Thoracic aorta (tissue), 2 donors: Measurements from ENCODE around the gene ZMYM1. TPM values are rescaled to one million over a fixed set of nuclear protein-coding genes. Genes with fewer than 3 reads are reported as not detected.
"Not testable (repeated sequence)": the region's sequence is repeated elsewhere in the genome, so short reads cannot be mapped to it uniquely, and the experiment has no call there.

ENCODE experiments used
- ATAC-seq: fragments of 150-250 bp; one replicate; pipeline ENCODE4 v1.8.0; 2017; ENCODE audit warnings: low read depth; ENCODE audit not compliant: insufficient number of reproducible peaks, low FRiP score
- DNase-seq: peaks from one replicate; pipeline ENCODE4 v3.0.0-alpha.2; 2020; ENCODE audit warnings: low spot score
- H3K27ac ChIP-seq, 2 donors: fragments of 200-600 bp; sonication (generic); 1 replicate in 1 of 2; 2 replicates in 1 of 2; pipeline ENCODE4 v1.5.1; 2016; ENCODE audit warnings: mild to moderate bottlenecking in 2 of 2, moderate library complexity in 2 of 2
- H3K27me3 ChIP-seq: fragments of 200-600 bp; sonication (generic); replicated peaks from 2 replicates; pipeline ENCODE4 v1.6.0; 2016; ENCODE audit warnings: mild to moderate bottlenecking; ENCODE audit not compliant: insufficient read depth
- H3K36me3 ChIP-seq: fragments of 200-600 bp; sonication (generic); one replicate; pipeline ENCODE4 v1.5.1; 2016
- H3K4me1 ChIP-seq, 2 donors: fragments of 200-600 bp; sonication (generic); 1 replicate in 1 of 2; 2 replicates in 1 of 2; pipeline versions ENCODE4 v1.5.1 to v1.6.0; 2016; ENCODE audit warnings: low read depth in 2 of 2, mild to moderate bottlenecking in 1 of 2; ENCODE audit not compliant: control insufficient read depth in 1 of 2
- H3K4me3 ChIP-seq: fragments of 200-600 bp; sonication (generic); 2 replicates; pipeline ENCODE4 v1.5.1; 2016; ENCODE audit warnings: mild to moderate bottlenecking
- H3K9me3 ChIP-seq: fragments of 200-600 bp; sonication (generic); 2 replicates; pipeline ENCODE4 v1.5.1; 2016
- CTCF ChIP-seq: fragments of 200-600 bp; sonication (generic); IDR thresholded peaks from one replicate; pipeline ENCODE4 v1.5.1; 2019; ENCODE audit warnings: antibody characterized with exemption
- total RNA-seq, 2 donors: library from RNA; depleted of rRNA; stranded (reverse); fragments of >200 nt; gene quantifications; one replicate each; pipeline versions ENCODE4 v1.1.0 to v1.2.3, GENCODE V29; 2016

Gene ZMYM1
- total RNA-seq, 2 donors from 2014 or later: 11.2 to 12.8 TPM

DNA sequence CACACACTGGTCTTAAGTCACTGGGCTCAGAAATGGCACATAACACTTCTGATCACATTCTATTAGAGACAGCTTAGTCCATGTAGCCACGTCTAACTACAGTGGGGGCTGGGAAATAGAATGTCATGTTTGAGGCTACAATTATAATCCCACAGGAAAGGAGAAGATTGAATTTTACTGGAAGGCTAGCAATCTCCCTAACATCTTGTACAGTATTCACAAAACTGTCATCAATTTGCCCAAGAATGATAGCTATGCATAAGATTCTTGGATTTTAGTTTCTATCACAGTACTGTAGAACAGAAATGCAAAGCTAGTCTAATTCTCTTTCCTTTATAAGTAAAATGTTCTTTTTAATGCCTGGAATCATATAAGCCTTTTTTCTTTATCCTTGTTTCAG lies 34.8 kb upstream of the ZMYM1 start:
- H3K27me3 ChIP-seq: no peaks in the 10 kb centered on the region
- H3K4me3 ChIP-seq: no peak overlapping the region
- H3K9me3 ChIP-seq: no peaks in the 10 kb centered on the region
- DNase-seq (no peak), ATAC-seq (no peak)
- H3K36me3 ChIP-seq: no peaks in the 10 kb centered on the region
- no peak overlapping the region for H3K27ac ChIP-seq
- no peaks in the 10 kb centered on the region for H3K4me1 ChIP-seq
- TF ChIP-seq CTCF: no peak

- Histone ChIP-seq H3K4me3 (no peak overlapping the region), H3K4me1 (no peaks in the 10 kb centered on the region), H3K27ac (no peak overlapping the region), H3K9me3 (no peaks in the 10 kb centered on the region), H3K36me3 (no peaks in the 10 kb centered on the region), H3K27me3 (no peaks in the 10 kb centered on the region)
- TF ChIP-seq CTCF: no peak
- DNase-seq: no peak
- ATAC-seq: no peak
Measured at GRCh38 chr1:35046730-35047129, 32.5 kb upstream of the ZMYM1 start.

DNA sequence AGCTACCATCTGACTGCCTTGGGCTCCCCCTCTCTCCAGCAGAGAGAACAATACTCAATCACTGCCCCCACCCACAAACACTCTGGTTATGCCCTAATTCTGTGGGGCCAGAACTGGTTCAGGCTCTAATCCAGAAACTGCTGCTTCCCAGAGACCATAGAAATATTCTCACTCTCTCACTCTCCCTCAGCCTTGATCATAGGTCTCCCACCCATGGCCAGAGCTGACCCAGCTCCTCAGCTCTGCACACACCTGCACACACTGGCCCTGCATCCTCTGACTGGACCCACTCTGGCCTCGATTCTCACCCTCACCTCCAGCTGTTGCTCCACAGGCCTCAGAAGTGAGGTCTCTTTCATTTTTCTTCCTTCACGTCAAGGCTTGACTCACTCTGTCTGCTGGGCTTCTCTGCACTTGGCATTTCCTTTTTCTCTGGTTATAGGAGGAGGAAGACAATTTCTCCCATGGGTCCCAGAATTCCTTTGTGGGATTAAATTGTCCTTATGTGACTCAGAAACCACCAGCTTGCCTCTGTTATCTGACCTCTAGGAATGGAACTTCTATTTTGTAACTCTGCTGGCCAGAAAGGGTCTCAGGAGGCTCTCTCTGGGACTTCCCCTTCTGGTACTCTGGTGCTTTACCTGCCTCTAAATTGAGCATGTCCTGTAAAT lies 31.9 kb upstream of the ZMYM1 start:
- Histone ChIP-seq H3K9me3 (no peaks in the 10 kb centered on the region), H3K27ac (no peak overlapping the region), H3K36me3 (no peaks in the 10 kb centered on the region), H3K4me1 (no peaks in the 10 kb centered on the region), H3K27me3 (no peaks in the 10 kb centered on the region), H3K4me3 (no peak overlapping the region)
- ATAC-seq (no peak), DNase-seq (no peak)
- no peak for TF ChIP-seq CTCF

DNA sequence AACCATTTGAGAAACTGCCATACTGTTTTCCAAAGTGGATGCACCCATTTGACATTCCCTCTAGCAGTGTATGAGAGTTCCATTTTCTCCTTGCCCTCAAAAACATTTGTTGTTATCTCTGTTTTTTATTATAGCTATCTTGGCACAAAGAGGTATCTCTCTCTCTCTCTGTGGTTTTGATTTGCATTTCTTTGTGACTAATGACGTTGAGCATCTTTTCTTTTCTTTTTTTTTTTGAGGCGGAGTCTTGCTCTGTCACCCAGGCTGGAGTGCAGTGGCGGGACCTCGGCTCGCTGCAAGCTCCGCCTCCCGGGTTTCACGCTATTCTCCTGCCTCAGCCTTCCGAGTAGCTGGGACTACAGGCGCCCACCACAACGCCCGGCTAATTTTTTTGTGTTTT lies 30.1 kb upstream of the ZMYM1 start:
- Histone ChIP-seq H3K9me3 (no peaks in the 10 kb centered on the region), H3K36me3 (no peaks in the 10 kb centered on the region), H3K4me1 (no peaks in the 10 kb centered on the region), H3K4me3 (no peak overlapping the region), H3K27me3 (no peaks in the 10 kb centered on the region), H3K27ac (no peak overlapping the region)
- no peak for TF ChIP-seq CTCF
- ATAC-seq (no peak), DNase-seq (no peak)

DNA sequence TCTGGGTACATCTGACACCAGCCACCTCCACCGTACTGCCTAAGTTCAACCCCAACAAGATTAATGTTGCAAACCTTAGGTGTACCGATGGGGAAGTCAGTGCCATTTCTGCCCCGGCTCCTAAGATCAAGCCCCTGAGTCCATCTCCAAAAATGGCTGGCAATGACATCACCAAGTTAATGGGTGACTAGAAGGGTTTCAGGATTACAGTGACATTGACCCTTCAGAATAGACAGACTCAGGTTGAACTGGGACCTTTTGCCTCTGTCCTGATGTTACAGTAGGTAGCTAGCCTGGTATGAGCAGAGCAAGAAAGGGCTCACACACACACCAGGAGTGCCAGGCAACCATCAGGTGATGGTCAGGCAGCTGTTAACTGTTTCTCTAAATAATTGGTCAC lies 25.8 kb upstream of the ZMYM1 start:
- no peak overlapping the region for H3K4me3 ChIP-seq
- no peaks in the 10 kb centered on the region for H3K9me3 ChIP-seq
- H3K27ac ChIP-seq: no peak overlapping the region
- DNase-seq (no peak), ATAC-seq (no peak)
- H3K36me3 ChIP-seq: no peaks in the 10 kb centered on the region
- H3K27me3 ChIP-seq: no peaks in the 10 kb centered on the region
- no peak for TF ChIP-seq CTCF
- H3K4me1 ChIP-seq: no peaks in the 10 kb centered on the region

- not testable (repeated sequence) for H3K4me1 ChIP-seq, H3K9me3 ChIP-seq, H3K27ac ChIP-seq, ATAC-seq, H3K36me3 ChIP-seq, DNase-seq, H3K27me3 ChIP-seq, H3K4me3 ChIP-seq
Measured at GRCh38 chr1:35054282-35054681, 24.9 kb upstream of the ZMYM1 start.

DNA sequence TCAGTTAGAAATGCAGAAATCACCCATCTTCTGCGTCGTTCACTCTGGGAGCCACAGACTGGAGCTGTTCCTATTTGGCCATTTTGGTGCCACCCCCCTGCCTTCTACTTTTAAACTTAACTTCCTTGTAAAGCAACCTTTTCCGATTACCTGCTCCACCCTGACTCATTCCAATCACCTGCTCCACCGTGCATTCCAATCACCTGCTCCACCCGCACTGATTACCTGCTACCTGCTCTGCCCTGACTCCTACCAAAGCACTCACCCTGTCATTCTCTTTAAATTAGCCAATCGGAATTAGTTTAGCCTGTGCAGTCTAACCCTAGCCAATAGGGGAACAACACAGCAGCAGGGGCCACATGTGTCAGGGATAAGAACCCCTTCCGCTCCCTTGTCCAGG lies 20.9 kb upstream of the ZMYM1 start:
- not testable (repeated sequence) for DNase-seq, H3K27ac ChIP-seq

More for the DNA sequence above, 20.9 kb upstream of the ZMYM1 start:
- not testable (repeated sequence) for H3K4me1 ChIP-seq, H3K4me3 ChIP-seq, H3K36me3 ChIP-seq, ATAC-seq, H3K27me3 ChIP-seq, H3K9me3 ChIP-seq
